Measurements from ENCODE around the gene VCL. TPM values are rescaled to one million over a fixed set of nuclear protein-coding genes. Genes with fewer than 3 reads are reported as not detected.

Gene VCL
- 10 to 100 TPM; 54.8 to 92.9 (median 64.7) TPM for total RNA-seq

- no peaks in the 10 kb centered on the region for H3K9me3 ChIP-seq
- H3K27me3 ChIP-seq: no peaks in the 10 kb centered on the region
- peak within 1 kb of the TSS; percentile 100 for H3K4me3 ChIP-seq
- TF ChIP-seq EP300 (IDR thresholded peaks at IDR 0.05) (no peak), POLR2AphosphoS5 (IDR thresholded peaks at IDR 0.05) (peak; percentile 76 to 92 (median 89)), POLR2A (IDR thresholded peaks at IDR 0.05) (peak; percentile 70 to 97)
- TF ChIP-seq, protein P1, sequence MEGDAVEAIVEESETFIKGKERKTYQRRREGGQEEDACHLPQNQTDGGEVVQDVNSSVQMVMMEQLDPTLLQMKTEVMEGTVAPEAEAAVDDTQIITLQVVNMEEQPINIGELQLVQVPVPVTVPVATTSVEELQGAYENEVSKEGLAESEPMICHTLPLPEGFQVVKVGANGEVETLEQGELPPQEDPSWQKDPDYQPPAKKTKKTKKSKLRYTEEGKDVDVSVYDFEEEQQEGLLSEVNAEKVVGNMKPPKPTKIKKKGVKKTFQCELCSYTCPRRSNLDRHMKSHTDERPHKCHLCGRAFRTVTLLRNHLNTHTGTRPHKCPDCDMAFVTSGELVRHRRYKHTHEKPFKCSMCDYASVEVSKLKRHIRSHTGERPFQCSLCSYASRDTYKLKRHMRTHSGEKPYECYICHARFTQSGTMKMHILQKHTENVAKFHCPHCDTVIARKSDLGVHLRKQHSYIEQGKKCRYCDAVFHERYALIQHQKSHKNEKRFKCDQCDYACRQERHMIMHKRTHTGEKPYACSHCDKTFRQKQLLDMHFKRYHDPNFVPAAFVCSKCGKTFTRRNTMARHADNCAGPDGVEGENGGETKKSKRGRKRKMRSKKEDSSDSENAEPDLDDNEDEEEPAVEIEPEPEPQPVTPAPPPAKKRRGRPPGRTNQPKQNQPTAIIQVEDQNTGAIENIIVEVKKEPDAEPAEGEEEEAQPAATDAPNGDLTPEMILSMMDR (IDR thresholded peaks at IDR 0.05): no peak
- peaks cover 20% of the 10 kb centered on the region for H3K4me1 ChIP-seq
- no peaks in the 10 kb centered on the region for H3K36me3 ChIP-seq
- 4% methylated on average over 6 of the region's 92 CpGs for WGBS
- peak within 1 kb of the TSS; percentile 96 for H3K27ac ChIP-seq
- peak; percentile 98 to 99 for DNase-seq (ENCODE audit: low spot score in 2 of 2)
Measured at GRCh38 chr10:73997787-73998622, at the start of gene VCL. TSS of gene VCL (plus strand) at chr10:73998116. CDS start at chr10:73998208, 92 bp downstream.

DNA sequence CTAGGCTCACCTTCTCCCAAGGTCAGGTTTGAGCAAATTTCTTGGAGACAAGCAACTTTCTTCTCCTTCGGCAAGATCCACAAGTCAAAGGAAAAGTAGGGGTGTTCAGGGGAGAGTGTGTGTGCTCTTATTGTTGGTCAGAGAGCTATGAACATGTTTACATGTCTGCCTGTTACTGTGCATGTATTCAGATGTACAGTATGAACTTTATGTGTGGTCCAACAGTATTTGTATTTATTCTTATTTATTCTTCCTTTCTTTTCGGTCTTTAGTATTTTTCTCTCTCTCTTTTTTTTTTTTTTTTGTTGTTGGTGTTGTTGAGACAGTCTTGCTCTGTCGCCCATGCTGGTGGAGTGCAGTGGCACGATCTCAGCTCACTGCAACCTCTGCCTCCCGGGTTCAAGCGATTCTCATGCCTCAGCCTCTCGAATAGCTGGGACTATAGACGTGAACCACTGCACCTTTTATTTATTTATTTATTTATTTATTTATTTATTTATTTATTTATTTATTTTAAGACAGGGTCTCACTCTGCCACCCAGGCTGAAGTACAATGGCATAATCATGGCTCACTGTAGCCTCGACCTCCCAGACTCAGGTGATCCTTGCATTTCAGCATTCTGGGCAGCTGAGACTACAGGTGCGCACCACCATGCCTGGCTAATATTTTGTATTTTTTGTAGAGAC is 48.8 kb upstream of the VCL start:
- Histone ChIP-seq H3K4me1 (no peaks in the 10 kb centered on the region), H3K36me3 (no peaks in the 10 kb centered on the region), H3K4me3 (no peak overlapping the region), H3K27ac (no peak overlapping the region), H3K9me3 (no peaks in the 10 kb centered on the region), H3K27me3 (no peaks in the 10 kb centered on the region)
- WGBS: 84% methylated on average over 10 of the region's 10 CpGs
- TF ChIP-seq, protein P1 (IDR thresholded peaks at IDR 0.05): no peak
- TF ChIP-seq POLR2A (IDR thresholded peaks at IDR 0.05): no peak
- no peak for TF ChIP-seq EP300 (IDR thresholded peaks at IDR 0.05)
- no peak for TF ChIP-seq POLR2AphosphoS5 (IDR thresholded peaks at IDR 0.05)
- no peak for DNase-seq (ENCODE audit: low spot score in 2 of 2)

DNA sequence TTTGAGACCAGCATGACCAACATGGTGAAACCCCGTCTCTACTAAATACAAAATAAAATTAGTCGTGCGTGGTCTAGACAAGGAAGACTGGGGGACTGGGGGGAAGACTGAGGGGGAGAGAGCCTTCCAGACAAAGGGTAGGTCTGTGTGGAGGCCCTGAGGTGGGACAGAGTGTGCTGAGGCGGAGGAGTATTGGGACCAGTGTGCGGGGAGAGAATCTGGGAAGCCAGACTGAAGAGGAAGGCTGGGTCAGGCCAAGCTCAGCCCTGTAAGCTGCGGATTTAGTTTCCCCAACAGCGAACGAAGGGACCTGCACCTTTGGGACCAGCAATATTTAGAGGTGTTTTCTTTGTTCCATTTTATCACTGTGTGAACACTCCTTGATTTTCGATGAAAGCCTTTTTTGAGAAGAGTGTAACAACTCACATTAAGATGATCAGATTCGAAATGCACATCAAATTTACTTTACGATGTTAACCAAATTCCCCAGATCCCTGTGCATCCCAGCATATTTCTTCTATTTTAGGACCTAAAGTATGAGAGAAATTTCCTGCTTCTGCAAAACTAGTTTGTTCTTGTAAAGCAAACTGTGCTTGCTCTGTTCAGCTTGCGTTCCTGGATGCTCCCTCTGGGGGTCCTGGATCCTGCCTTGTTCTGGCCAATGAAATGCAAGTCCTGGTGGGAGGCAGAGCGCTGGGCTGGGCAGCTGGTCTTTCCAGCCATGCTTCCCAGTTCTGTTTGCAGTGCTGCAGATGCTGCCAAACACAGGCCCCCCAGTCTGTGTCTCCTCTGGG is 47.6 kb upstream of the VCL start:
- 78% methylated on average over 13 of the region's 13 CpGs for WGBS

DNA sequence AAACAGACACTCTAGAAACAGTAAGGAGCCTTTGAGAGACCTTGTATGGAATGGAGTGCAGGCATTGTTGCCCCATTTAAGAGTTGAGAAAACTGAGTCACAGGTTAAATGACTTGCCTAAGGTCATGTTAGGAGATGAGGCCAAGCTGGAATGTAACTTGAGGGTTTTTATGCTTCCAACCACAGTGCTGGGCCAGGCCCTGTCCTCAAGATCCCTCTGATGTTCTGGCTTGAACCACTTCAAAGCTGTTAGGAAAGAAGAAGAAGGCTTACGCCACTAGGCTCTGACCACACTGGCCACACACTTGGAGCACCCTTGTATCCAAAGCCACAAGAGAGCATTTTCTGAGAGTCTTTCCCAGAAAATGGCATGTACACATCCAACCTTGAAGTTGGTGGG is 44.3 kb upstream of the VCL start:
- WGBS: 50% methylated on average over 1 of the region's 1 CpG
- Histone ChIP-seq H3K27me3 (no peaks in the 10 kb centered on the region), H3K4me3 (no peak overlapping the region), H3K36me3 (no peaks in the 10 kb centered on the region), H3K4me1 (peaks cover 11% of the 10 kb centered on the region), H3K9me3 (no peaks in the 10 kb centered on the region), H3K27ac (no peak overlapping the region)
- TF ChIP-seq EP300 (IDR thresholded peaks at IDR 0.05) (no peak), POLR2AphosphoS5 (IDR thresholded peaks at IDR 0.05) (no peak), POLR2A (IDR thresholded peaks at IDR 0.05) (no peak)
- TF ChIP-seq, protein P1 (IDR thresholded peaks at IDR 0.05): no peak
- DNase-seq (ENCODE audit: low spot score in 2 of 2): peak in 1 of 2 donors; percentile 14

More for the DNA sequence above, 47.6 kb upstream of the VCL start:
- TF ChIP-seq POLR2A (IDR thresholded peaks at IDR 0.05) (no peak), POLR2AphosphoS5 (IDR thresholded peaks at IDR 0.05) (no peak), EP300 (IDR thresholded peaks at IDR 0.05) (no peak)
- TF ChIP-seq, protein P1 (IDR thresholded peaks at IDR 0.05): no peak
- Histone ChIP-seq H3K4me1 (no peaks in the 10 kb centered on the region), H3K27ac (no peak overlapping the region), H3K4me3 (no peak overlapping the region), H3K9me3 (no peaks in the 10 kb centered on the region), H3K36me3 (no peaks in the 10 kb centered on the region), H3K27me3 (no peaks in the 10 kb centered on the region)
- DNase-seq (ENCODE audit: low spot score in 2 of 2): no peak

Data from suprapubic skin (tissue), 4 donors.